ENCODE results near the gene CYP4F3. TPM values are rescaled to one million over a fixed set of nuclear protein-coding genes. Genes with fewer than 3 reads are reported as not detected.
A peak's percentile ranks its signal among the peaks of the same experiment; 100 is the strongest.

CYP4F3 gene
- total RNA-seq, 1 donor from 2014 or later = not detected

DNA sequence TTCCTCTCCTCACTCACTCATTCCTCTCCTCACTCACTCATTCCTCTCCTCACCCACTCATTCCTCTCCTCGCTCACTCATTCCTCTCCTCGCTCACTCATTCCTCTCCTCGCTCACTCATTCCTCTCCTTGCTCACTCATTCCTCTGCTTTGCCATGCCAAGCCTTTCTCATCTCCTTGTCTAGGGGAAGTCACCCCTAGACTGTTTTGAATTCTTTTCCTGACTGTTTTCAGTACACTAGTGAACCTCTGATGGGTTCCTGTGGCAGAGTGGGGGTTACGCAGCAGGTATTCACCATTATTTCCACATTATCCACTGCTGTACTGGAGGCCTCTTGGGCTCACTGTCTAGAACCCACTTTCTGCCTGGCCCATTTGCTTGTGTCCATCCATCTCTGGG, 24.5 kb upstream of the CYP4F3 start:
- H3K27me3 Mint-ChIP-seq (ENCODE audit: unreplicated experiment) = no peaks in the 10 kb centered on the region
- H3K36me3 Mint-ChIP-seq (ENCODE audit: unreplicated experiment) = no peaks in the 10 kb centered on the region
- peaks cover 12% of the 10 kb centered on the region for H3K9me3 Mint-ChIP-seq (ENCODE audit: unreplicated experiment)
- no peak overlapping the region for H3K27ac Mint-ChIP-seq (ENCODE audit: unreplicated experiment)
- DNase-seq (ENCODE audit: extremely low spot score, unreplicated experiment) = no peak
- no peak overlapping the region for H3K4me3 Mint-ChIP-seq (ENCODE audit: unreplicated experiment)
- TF ChIP-seq, protein P1, sequence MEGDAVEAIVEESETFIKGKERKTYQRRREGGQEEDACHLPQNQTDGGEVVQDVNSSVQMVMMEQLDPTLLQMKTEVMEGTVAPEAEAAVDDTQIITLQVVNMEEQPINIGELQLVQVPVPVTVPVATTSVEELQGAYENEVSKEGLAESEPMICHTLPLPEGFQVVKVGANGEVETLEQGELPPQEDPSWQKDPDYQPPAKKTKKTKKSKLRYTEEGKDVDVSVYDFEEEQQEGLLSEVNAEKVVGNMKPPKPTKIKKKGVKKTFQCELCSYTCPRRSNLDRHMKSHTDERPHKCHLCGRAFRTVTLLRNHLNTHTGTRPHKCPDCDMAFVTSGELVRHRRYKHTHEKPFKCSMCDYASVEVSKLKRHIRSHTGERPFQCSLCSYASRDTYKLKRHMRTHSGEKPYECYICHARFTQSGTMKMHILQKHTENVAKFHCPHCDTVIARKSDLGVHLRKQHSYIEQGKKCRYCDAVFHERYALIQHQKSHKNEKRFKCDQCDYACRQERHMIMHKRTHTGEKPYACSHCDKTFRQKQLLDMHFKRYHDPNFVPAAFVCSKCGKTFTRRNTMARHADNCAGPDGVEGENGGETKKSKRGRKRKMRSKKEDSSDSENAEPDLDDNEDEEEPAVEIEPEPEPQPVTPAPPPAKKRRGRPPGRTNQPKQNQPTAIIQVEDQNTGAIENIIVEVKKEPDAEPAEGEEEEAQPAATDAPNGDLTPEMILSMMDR (IDR thresholded peaks at IDR 0.05) = no peak
- no peaks in the 10 kb centered on the region for H3K4me1 Mint-ChIP-seq (ENCODE audit: unreplicated experiment)

DNA sequence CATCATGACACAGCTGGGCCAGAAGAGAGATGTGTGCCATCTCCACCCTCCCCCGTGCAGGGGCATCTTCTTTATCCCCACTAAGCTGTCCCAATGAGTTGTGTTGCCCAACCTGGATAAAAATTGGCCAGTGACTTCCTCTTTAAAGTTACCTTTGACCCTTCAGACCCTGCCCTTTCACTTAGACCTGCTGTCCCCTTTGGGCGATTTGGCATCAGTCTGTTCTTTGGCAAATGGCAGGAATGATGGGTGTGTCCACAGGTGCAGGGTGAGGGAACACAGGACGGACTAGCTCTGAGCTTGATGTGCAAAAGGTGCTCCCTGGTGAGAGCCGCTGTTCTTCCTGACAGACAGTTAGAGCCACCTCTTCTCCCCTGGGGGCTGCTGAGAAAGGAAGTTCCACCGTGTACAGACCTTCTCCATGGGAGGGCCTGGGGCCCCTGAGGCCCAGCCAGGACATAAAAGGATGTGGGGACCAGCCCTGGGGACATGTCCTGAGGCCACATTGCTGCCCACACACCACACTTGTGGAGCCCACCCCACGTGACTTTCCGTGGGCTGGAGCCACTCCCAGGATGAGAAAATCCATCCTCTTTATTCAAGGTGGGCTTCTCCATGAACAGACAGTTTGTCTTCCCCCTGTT, 23.9 kb upstream of the CYP4F3 start:
- H3K4me3 Mint-ChIP-seq (ENCODE audit: unreplicated experiment) = no peak overlapping the region
- H3K27ac Mint-ChIP-seq (ENCODE audit: unreplicated experiment) = no peak overlapping the region
- no peaks in the 10 kb centered on the region for H3K4me1 Mint-ChIP-seq (ENCODE audit: unreplicated experiment)
- peaks cover 12% of the 10 kb centered on the region for H3K9me3 Mint-ChIP-seq (ENCODE audit: unreplicated experiment)
- H3K27me3 Mint-ChIP-seq (ENCODE audit: unreplicated experiment) = no peaks in the 10 kb centered on the region
- H3K36me3 Mint-ChIP-seq (ENCODE audit: unreplicated experiment) = no peaks in the 10 kb centered on the region
- DNase-seq (ENCODE audit: extremely low spot score, unreplicated experiment) = peak; percentile 81
- TF ChIP-seq, protein P1 (IDR thresholded peaks at IDR 0.05) = no peak

DNA sequence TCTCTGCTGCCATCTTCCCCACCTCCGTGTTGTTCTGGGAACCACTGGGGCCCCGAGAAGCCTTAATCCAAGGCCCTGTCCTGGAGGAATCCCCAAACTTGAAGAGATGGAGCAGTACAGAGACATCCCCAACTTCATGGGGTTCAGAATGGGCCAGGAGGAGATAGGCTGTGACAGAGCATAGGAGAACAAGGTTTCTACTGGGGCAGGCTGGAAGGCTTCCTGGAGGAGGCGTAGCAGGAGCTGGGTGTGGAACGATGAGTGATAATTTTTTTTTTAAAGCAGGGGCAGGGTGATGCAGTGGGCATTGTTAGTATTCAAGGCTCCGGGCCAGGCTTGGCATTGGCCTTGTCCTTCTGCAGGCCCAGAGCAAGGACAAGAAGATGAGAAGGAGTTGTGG, 22.4 kb upstream of the CYP4F3 start:
- Mint-ChIP-seq H3K36me3 (ENCODE audit: unreplicated experiment) (no peaks in the 10 kb centered on the region), H3K4me3 (ENCODE audit: unreplicated experiment) (no peak overlapping the region), H3K4me1 (ENCODE audit: unreplicated experiment) (no peaks in the 10 kb centered on the region), H3K9me3 (ENCODE audit: unreplicated experiment) (peaks cover 21% of the 10 kb centered on the region), H3K27ac (ENCODE audit: unreplicated experiment) (no peak overlapping the region), H3K27me3 (ENCODE audit: unreplicated experiment) (no peaks in the 10 kb centered on the region)
- TF ChIP-seq, protein P1 (IDR thresholded peaks at IDR 0.05) = no peak
- peak; percentile 60 for DNase-seq (ENCODE audit: extremely low spot score, unreplicated experiment)

DNA sequence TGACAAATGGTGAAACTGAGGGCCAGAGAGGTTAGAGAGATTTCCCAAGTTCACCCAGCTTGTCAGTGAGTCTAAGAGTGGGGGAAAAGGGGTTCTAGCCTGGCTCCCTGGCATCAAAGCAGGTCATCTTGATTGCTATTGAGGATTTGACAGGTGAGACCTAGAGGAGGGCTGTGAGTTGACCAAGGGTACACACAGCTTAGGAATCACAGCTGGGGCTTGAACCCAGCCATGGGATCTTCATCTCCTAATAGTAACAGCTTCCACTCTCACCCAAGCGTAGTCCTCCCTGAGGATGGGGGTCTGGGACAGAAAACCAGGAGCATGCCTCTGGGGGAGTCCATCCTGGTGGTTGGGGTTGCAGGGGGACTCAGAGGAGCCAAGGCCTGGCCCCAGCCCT, 18.9 kb upstream of the CYP4F3 start:
- Mint-ChIP-seq H3K36me3 (ENCODE audit: unreplicated experiment) (no peaks in the 10 kb centered on the region), H3K4me3 (ENCODE audit: unreplicated experiment) (no peak overlapping the region), H3K4me1 (ENCODE audit: unreplicated experiment) (no peaks in the 10 kb centered on the region), H3K27me3 (ENCODE audit: unreplicated experiment) (no peaks in the 10 kb centered on the region), H3K27ac (ENCODE audit: unreplicated experiment) (no peak overlapping the region), H3K9me3 (ENCODE audit: unreplicated experiment) (peaks cover 23% of the 10 kb centered on the region)
- TF ChIP-seq, protein P1 (IDR thresholded peaks at IDR 0.05) = no peak
- peak; percentile 75 for DNase-seq (ENCODE audit: extremely low spot score, unreplicated experiment)

DNA sequence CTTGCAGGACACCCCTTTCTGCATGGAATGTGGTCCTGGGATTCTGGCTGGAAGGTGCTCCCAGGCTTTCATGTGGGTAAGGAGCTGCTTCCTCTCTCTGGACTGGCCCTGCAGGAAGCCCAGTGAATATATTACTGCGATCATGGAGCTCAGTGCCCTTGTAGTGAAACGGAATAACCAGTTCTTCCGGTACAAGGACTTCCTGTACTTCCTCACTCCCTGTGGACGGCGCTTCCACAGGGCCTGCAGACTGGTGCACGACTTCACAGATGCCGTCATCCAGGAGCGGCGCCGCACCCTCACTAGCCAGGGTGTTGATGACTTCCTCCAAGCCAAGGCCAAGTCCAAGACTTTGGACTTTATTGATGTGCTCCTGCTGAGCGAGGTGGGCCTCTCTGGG, 17.7 kb upstream of the CYP4F3 start:
- H3K27ac Mint-ChIP-seq (ENCODE audit: unreplicated experiment) = no peak overlapping the region
- H3K4me3 Mint-ChIP-seq (ENCODE audit: unreplicated experiment) = no peak overlapping the region
- TF ChIP-seq, protein P1 (IDR thresholded peaks at IDR 0.05) = no peak
- no peaks in the 10 kb centered on the region for H3K36me3 Mint-ChIP-seq (ENCODE audit: unreplicated experiment)
- no peaks in the 10 kb centered on the region for H3K4me1 Mint-ChIP-seq (ENCODE audit: unreplicated experiment)
- H3K27me3 Mint-ChIP-seq (ENCODE audit: unreplicated experiment) = no peaks in the 10 kb centered on the region
- peak; percentile 75 for DNase-seq (ENCODE audit: extremely low spot score, unreplicated experiment)
- peaks cover 16% of the 10 kb centered on the region for H3K9me3 Mint-ChIP-seq (ENCODE audit: unreplicated experiment)
